ENCODE results near the gene FAM53B.
A peak's percentile ranks its signal among the peaks of the same experiment; 100 is the strongest.
"Not testable (repeated sequence)": the region's sequence is repeated elsewhere in the genome, so short reads cannot be mapped to it uniquely, and the experiment has no call there.

The FAM53B gene, protein sequence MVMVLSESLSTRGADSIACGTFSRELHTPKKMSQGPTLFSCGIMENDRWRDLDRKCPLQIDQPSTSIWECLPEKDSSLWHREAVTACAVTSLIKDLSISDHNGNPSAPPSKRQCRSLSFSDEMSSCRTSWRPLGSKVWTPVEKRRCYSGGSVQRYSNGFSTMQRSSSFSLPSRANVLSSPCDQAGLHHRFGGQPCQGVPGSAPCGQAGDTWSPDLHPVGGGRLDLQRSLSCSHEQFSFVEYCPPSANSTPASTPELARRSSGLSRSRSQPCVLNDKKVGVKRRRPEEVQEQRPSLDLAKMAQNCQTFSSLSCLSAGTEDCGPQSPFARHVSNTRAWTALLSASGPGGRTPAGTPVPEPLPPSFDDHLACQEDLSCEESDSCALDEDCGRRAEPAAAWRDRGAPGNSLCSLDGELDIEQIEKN

DNA sequence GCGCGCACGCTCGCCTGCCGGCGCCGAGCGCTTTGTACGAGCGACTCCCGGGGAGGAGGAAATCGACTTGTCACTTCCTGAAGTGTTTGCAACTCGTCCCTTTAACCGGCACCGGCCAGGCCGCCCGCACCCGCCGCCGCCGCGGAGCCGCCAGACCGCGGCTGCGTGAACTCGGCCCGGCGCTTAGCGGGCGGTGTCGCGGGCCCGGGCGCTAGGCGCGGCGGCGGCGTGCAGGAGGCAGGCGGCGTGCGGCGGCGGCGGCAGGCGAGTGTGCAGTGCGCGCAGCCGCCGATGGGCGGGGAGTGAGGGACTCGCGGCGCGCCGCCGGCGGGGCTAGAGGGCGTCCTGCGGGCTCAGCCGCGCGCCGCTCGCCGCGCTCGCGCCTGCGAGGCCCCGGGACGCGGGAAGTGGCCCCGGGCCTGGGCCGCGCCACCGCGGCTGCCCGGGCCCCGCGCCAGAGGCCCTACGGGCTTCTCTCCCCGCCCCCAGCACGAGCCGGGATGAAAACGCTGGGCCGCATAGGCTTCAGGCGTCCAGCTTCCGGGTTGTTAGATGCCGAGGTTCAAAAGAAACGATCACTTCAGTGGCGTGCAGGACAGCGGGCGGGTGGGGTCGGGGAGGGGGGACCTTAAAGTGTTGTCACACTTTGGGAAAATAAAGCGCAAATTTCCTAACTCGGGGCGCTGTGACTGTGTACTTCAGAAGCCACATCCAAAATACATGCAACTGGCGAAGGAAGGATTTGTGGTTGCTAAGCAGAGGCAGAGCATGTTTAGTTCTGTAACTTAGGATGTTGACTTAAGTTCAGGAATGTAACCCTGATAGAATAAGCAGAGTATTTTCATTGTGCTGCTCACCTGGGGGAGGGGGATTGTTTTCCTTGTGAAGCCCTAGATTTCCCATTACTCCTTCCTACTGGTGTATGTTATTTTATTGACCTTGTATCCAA lies at the start of gene FAM53B:
TSS of gene FAM53B (minus strand) at position 277 of the 949 bp plus-strand sequence. CDS start 37,665 bp downstream, outside the sequence.
- DNase-seq (ENCODE audit: low read depth, low spot score): no peak

DNA sequence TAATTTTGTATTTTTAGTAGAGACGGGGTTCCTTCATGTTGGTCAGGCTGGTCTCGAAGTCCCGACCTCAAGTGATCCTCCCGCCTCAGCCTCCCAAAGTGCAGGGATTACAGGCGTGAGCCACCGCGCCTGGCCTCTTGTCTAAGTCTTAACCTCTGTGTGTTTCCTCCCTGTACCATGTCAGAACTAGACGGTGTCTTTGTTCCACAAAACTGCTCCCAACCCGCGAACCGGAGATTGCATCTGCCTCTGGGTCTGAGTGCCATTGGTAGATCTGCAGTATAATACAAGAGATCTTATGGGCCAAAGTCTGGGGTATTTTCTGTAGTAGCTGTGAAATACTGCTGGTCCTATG lies 48.8 kb upstream of the FAM53B start:
- DNase-seq (ENCODE audit: low read depth, low spot score): no peak
- H3K27ac ChIP-seq: no peak overlapping the region

More for the DNA sequence above, at the start of gene FAM53B:
- H3K27ac ChIP-seq: peak within 1 kb of the TSS; percentile 88

DNA sequence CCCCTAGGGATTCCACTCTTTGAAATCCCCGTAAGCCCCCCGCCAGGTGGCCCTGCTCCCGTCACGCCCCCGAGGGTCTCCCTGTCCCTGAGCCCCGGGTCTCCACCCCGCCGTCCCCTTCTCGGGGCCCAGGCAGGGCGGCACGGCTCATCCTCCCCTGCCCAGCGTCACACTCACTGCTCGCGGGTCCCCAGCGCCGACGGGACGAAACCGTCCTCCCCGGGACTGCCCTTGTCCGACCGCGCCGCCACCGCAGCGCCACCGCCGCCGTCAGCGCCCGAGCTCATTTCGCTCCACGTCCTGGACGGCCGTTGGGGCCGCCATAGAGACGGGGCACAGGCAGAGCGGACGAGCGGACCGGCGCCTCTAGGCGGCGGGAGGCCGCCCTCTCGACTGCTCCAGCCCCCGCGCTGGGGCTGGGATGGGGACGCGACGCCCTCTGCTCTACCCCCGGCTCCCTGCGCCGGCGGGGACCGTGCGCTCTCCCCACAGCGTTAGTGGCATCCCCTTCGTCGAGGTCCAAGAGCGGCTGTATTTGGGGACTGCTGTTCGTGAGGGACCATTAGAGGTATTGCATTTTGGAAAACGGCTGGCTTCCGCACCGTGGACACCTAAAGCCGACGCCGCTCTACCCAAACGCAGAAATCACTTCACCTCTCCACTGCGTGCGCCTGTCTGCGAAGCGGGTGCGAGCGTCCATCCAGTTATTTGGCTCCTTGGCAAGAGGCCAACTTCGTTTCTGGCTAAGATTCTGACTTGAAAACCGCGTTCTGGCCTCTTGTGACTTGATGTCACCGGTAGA lies 47.6 kb upstream of the FAM53B start, which contains the start of gene EEF1AKMT2:
TSS of gene EEF1AKMT2 (minus strand) at position 341 of the 802 bp plus-strand sequence. CDS start at position 287, 54 bp downstream.
- peak within 1 kb of the TSS; percentile 55 for H3K27ac ChIP-seq
- peak; percentile 18 for DNase-seq (ENCODE audit: low read depth, low spot score)

DNA sequence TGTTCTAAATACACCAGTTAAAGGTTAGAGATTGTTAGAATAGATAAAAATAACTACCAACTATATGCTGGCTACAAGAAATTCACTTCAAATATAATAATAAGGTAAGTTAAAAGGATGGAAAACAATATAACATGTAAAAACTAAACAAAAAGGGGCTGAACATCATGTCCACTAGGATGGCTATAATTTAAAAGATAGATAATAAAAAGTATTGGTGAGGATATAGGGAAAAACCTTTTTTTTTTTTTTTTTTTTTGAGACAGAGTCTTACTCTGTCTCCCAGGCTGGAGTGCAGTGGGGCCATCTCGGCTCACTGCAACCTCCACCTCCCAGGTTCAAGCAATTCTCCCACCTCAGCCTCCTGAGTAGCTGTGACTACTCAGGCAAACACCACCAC lies 38.7 kb upstream of the FAM53B start:
- DNase-seq (ENCODE audit: low read depth, low spot score); H3K27ac ChIP-seq: not testable (repeated sequence)

DNA sequence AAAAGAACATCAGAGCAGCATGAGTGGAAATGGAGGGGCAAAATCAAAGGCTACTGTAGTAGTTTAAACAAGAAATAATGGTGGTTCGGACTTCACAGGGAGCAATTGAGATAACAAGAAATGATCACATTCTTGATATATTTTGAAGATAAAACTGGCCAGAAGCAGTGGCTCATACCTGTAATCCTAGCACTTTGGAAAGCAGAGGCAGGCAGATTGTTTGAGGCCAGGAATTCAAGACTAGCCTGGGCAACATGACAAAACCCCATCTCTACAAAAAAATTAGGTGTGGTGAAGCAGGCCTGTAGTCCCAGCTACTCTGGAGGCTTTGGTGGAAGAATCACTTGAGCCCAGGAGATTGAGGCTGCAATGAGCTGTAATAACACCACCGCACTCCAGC lies 24.6 kb upstream of the FAM53B start:
- no peak for DNase-seq (ENCODE audit: low read depth, low spot score)

DNA sequence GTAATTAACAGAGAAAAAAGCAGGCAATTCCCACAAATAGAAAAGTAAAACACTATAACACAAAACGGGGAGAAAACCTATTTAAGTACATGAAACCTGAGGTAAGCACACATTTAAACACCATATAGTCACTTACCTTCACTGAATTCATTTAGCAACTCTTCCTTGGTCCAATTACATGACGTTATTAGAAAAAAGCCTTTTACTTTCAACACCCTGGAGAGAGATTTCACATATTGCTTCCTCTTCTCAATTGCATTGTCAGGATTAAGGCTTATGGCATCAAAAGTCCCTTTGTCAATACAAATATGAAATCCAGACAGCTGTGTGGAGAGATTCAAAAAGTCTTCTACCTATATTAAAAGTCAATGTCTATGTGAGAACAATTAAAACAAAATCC lies 21.1 kb upstream of the FAM53B start:
- no peak overlapping the region for H3K27ac ChIP-seq
- no peak for DNase-seq (ENCODE audit: low read depth, low spot score)

More for the DNA sequence above, 24.6 kb upstream of the FAM53B start:
- no peak overlapping the region for H3K27ac ChIP-seq

DNA sequence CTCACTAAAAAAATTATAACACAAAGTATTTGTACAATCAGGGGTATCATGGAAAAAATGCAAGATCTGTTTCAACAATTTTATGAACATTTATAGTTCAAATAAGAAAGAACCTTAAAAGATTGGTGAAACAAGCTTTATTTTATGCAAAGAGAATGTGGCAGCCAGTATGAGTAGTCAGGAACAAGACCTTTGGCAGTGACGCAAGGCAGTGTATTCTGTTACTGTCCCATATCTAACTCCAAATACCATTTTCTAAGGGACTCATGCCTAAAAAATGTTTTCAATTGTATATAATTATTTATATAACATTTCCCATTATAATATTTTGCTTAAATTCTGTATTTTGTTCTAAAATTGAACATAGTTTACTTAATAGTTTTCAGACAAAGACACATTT lies 19.1 kb upstream of the FAM53B start:
- DNase-seq (ENCODE audit: low read depth, low spot score): no peak
- no peak overlapping the region for H3K27ac ChIP-seq

DNA sequence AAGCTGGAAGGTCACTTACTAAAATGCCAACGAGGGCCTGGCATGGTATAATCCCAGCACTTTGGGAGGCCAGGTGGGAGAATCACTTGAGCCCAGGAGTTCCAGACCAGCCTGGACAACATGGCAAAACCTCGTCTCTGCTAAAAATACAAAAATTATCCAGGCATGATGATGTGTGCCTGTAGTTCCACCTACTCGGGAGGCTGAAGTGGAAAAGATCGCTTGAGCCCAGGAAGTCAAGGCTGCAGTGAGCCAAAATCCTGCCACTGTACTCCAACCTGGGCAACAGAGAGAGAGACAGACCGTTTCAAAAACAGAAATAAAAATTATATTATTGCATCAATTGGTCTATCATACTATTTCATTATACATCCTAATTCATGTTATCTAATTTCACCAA lies 18.1 kb upstream of the FAM53B start:
- H3K27ac ChIP-seq: no peak overlapping the region
- DNase-seq (ENCODE audit: low read depth, low spot score): no peak

DNA sequence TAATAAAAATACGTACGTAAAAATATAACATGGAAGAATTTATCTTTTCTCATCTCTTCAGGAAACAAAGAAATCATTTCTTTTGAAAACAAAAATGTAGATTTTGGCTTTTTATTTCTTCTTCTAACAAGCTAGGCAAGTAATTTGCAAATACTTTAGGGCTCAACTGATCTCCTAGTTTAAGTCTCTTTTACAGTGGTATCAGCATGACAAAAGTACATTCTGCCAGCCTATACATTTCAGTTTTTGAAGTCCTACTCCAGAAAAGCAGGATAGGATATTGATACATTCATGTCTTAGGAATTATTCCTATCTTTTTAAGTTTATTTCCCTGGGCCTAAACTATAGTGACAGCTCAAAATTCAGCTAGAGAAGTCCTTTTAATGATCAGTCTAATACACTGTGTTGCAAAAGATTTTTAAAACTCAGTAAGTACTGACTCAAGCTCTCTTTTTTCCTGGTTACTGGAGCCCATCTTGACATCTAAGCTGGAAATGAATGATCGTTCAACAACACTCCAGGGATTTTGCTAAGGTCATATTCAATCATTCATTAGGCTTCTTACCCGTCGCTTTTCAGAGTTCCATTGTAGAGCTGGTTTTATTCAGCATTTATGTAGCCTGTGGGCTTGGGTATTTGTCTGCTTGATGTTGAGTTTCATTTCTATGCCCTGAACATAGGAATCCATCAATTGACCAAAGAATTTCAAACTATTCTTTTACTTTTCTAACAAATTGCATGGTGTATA lies 12.2 kb upstream of the FAM53B start:
- H3K27ac ChIP-seq: no peak overlapping the region
- no peak for DNase-seq (ENCODE audit: low read depth, low spot score)

DNA sequence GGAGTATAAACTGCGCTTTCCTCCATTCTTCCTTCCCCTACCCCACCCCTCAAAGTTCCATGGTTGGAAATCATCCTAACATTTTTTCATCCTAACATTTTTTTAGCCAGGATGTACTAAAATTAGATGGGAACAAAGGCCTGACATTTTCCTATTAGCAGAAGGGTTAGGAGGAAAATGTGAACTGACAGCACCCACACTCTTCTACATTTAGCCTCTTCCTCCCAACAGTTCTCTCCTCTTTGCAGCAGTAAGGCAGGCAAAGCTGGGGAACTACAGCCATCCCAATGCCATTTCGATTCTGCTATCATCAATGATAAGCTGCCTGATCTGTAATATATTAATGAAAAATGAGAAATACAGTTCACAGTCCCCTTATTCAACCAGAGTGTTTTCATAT lies 11.4 kb upstream of the FAM53B start:
- DNase-seq (ENCODE audit: low read depth, low spot score): no peak

DNA sequence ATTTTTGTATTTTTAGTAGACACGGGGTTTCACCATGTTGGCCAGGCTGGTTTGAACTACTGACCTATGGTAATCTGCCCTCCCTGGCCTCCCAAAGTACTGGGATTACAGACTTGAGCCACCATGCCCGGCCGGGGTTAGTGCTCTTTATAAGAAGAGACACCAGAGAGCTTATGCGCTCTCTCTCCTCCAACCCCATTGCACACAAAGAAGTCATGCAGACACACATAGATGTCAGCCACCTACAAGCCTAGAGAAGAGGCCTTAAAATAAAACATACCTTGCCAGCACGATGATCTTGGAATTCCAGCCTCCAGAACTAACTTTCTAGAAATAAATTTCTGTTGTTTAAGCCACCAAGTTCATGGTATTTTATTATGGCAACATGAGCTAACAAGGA lies 10.0 kb upstream of the FAM53B start:
- no peak for DNase-seq (ENCODE audit: low read depth, low spot score)
- H3K27ac ChIP-seq: no peak overlapping the region

More for the DNA sequence above, 11.4 kb upstream of the FAM53B start:
- H3K27ac ChIP-seq: no peak overlapping the region

DNA sequence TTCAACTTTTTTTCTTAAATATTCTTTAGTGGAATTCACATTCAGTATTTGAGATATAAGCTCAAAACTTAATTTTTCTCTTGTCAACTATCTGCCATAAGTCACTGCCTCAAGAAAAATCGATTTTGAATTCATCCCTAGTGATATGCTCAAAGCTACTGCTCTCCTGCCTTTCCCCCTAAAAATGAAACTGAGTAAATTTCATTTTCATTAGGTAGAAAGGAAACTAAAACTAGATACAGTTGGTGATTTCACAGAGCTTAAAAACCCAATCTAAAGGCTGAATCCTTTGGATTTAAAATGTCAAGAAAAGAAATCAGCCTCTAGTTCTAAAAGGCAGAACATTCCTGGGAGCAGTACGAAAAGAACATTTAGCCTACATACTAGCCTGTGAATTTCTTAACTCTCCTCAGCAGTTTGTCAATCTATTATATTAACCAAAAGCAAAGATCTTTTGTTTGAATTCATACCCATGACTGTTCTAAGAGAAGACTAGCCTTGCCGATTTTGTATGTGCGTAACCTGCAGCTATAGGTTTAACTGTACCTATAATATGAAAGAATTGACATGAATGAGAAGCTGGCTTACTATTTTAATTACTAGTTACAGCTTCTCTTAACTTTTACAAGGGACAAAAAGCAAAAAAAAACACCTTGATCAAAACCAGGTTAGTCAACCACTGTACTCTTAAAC lies 4.9 kb upstream of the FAM53B start:
- DNase-seq (ENCODE audit: low read depth, low spot score): no peak
- no peak overlapping the region for H3K27ac ChIP-seq

DNA sequence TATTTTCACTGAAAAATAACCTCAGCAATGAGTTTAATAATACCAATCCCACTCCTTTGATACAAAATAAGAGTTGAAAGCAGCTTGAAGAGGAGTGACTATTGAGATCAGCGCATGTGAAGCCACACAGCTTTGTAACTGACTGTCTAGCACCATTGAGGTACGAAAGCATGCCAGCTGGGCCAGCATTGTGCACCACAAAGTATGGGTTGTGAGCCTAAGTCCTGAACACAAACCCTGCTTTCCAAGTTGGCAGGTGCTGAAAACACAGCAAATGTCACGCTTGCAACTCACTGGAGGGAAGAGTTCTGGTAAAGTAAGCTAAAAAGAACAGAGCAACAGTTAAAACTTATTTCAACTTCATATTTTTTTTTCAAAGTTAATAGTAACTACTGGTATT lies 4.0 kb upstream of the FAM53B start:
- no peak for DNase-seq (ENCODE audit: low read depth, low spot score)
- no peak overlapping the region for H3K27ac ChIP-seq

DNA sequence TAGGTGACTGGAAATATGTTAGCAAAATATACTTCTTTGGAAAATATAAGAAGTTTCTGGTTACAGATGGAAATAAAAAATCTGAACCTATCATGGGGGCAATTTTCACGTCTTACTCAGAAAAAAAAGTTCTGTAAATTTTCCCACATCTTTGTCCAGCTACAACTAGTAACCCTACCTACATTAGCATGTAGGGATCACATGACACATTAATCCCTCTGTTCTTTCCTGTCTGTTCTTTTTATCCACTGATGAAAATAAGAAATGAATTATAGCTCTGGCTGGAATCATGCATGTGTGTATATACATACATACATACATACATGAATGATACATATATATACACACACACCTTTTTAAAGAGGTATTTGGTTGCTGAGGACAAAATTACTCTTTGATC lies 3.6 kb upstream of the FAM53B start:
- DNase-seq (ENCODE audit: low read depth, low spot score): no peak
- peak overlapping the region; percentile 88 for H3K27ac ChIP-seq

DNA sequence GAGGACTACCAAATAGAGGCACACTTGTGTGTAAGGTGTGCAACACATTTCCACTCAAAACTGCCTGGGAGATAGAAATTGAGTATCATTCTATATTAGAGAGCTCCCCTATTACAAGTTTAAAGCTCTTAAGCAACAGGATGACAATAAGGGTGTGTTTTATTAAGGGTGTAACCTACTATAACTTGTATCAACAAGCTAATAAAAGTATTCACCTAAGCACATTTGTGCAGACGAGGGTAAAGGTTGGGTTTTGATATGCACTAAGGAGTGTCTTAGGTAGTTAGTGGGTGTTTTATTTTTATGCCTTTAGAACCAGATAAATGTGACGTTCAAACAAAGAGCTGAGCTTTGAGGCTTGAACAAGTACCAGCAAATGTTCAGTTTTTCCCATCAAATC lies 2.8 kb upstream of the FAM53B start:
- peak overlapping the region; percentile 88 for H3K27ac ChIP-seq
- peak; percentile 65 for DNase-seq (ENCODE audit: low read depth, low spot score)

DNA sequence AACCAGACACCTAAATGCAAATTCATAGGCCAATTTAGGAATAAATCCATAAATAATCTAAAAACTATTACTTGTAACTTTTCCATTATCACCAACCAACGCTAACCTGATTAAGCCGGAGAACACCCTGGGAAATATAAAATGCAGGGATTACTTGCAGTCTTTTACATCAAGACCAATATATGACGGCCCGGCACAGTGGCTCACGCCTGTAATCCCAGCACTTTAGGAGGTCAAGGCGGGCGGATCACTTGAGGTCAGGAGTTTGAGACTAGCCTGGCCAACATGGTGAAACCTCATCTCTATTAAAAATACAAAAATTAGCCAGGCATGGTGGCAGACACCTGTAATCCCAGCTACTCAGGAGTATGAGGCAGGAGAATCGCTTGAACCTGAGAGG lies 2.3 kb upstream of the FAM53B start:
- peak overlapping the region; percentile 88 for H3K27ac ChIP-seq
- not testable (repeated sequence) for DNase-seq (ENCODE audit: low read depth, low spot score)

DNA sequence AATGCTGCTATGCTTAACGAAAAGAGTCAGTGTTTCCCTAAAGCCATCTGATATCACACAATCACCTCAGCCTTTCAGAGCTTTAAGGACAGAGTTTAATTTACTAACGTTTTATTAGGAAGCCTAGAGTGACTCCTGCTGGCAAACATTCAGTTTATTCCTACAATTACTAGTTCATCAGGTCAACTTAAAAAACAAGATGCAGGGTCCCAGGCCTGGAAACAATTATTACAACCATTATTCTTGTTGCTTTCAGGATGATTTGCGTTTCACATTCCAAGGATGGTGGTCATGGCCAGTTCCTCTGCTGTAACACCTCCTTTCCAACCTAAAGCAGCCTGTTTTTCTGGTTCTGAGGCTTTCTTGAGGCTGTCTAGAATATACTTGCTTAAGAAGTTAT lies 1.5 kb upstream of the FAM53B start:
- peak overlapping the region; percentile 88 for H3K27ac ChIP-seq
- peak; percentile 83 for DNase-seq (ENCODE audit: low read depth, low spot score)

DNA sequence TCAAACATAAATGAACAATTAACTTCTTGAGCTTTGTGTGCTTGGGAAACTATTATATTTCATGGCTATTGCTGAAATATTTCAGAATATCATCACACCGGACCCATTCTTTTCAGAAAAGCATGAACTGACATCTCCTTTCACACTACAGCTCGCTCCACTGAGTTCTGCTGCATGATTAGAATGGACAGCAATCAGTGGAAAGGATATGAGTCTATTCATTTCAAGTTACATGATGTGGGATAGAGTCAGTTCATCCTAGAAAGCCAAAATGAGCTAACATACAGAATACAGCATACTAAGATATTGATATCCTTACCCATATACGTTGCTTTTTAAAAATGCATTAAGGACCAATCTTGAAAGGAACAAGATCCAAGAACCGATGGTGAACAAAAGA lies 1.1 kb upstream of the FAM53B start:
- DNase-seq (ENCODE audit: low read depth, low spot score): no peak
- H3K27ac ChIP-seq: peak overlapping the region; percentile 88
